ENCODE measurements around the gene ACOX3. TPM values are rescaled to one million over a fixed set of nuclear protein-coding genes. Genes with fewer than 3 reads are reported as not detected.

ACOX3 gene
- total and polyA plus RNA-seq, 9 of the 15 experiments (the other 6 are each of a cell fraction or from before 2014, with no cell fraction given): 0.68 to 7.3 (median 3.7) TPM

GRCh38 chr4:8442596-8443358 is 2.3 kb upstream of the ACOX3 start:
- peak overlapping the region; percentile 43 to 97; a peak in 3 of 4 replicates for H3K9ac ChIP-seq (ENCODE audit: insufficient read depth in 1 of 2, low read depth in 2 of 2, low read length in 2 of 2)
- no peak overlapping the region for H2AFZ ChIP-seq (ENCODE audit: low read depth, low read length)
- peak overlapping the region; percentile 97 for H3K4me3 ChIP-seq
- H3K27ac ChIP-seq (ENCODE audit: extremely low read depth, low read depth, low read length): no peak overlapping the region
- CTCF ChIA-PET (ENCODE audit: low intra/inter-chr PET ratio): no interaction called here
- 35% methylated on average over 10 of the region's 10 CpGs for WGBS (ENCODE audit: insufficient coverage, low coverage, missing lambda C conversion rate)
- H3K27me3 ChIP-seq (ENCODE audit: control insufficient read depth in 2 of 2, insufficient read depth in 2 of 2, low read length in 2 of 2): no peaks in the 10 kb centered on the region
- H4K20me1 ChIP-seq (replicated peaks; ENCODE audit: control insufficient read depth, insufficient read depth, low read length): peaks cover 18% of the 10 kb centered on the region
- H3K36me3 ChIP-seq (ENCODE audit: control insufficient read depth, insufficient read depth, low read length): peaks cover 31% of the 10 kb centered on the region; the same call in 2 of the 3 replicates
- H3K9me3 ChIP-seq (replicated peaks; ENCODE audit: control insufficient read depth, insufficient read depth, low read depth, low read length): no peaks in the 10 kb centered on the region
- POLR2A ChIA-PET: interaction anchor here (0.8 to 1.5 kb wide), 3 partner anchors 11 to 157 kb away, joined by 3 to 7 read pairs (median 5); no protein-coding TSS in a partner anchor
- peaks cover 79% of the 10 kb centered on the region for H3K79me2 ChIP-seq (ENCODE audit: control insufficient read depth, insufficient read depth, low read length)
- ATAC-seq (peak; percentile 52), DNase-seq (ENCODE audit: extremely low read depth in 1 of 4, low spot score in 3 of 4) (peak in 1 of 4 experiments; percentile 34), FAIRE-seq (peak; percentile 64)
- peak overlapping the region; percentile 98 for H3K4me2 ChIP-seq (ENCODE audit: insufficient read depth, low read length)
- peaks cover 8 to 15% of the 10 kb centered on the region in 2 experiments; a peak in 4 of 5 replicates for H3K4me1 ChIP-seq (replicated peaks in 1 of 2; ENCODE audit: control insufficient read depth in 2 of 2, insufficient read depth in 2 of 2, low read length in 2 of 2)
- intact Hi-C loops (cut with micrococcal nuclease): no loop called here
- H3K9me1 ChIP-seq (ENCODE audit: control insufficient read depth, insufficient read depth, low read length): peaks cover 3% of the 10 kb centered on the region
- BruUV-seq (replicated peaks): no TSS peak
- in situ Hi-C loops (cut with MboI): no loop called here
- TF ChIP-seq RREB1 (CRISPR knock-in tag; IDR thresholded peaks at IDR 0.05) (no peak), BHLHE40 (IDR thresholded peaks at IDR 0.05; ENCODE audit: low read length) (no peak), TEAD2 (tag; IDR thresholded peaks at IDR 0.05) (no peak), ZNF165 (CRISPR knock-in tag; IDR thresholded peaks at IDR 0.05; ENCODE audit: borderline replicate concordance) (no peak), NCOA6 (IDR thresholded peaks at IDR 0.05) (no peak), ZBTB5 (IDR thresholded peaks at IDR 0.05) (no peak), TCFL5 (CRISPR knock-in tag; conservative IDR thresholded peaks at IDR 0.05) (no peak), RFX7 (CRISPR knock-in tag; IDR thresholded peaks at IDR 0.05) (no peak), PYGO2 (tag; IDR thresholded peaks at IDR 0.05) (no peak)
- TF ChIP-seq, protein P1, sequence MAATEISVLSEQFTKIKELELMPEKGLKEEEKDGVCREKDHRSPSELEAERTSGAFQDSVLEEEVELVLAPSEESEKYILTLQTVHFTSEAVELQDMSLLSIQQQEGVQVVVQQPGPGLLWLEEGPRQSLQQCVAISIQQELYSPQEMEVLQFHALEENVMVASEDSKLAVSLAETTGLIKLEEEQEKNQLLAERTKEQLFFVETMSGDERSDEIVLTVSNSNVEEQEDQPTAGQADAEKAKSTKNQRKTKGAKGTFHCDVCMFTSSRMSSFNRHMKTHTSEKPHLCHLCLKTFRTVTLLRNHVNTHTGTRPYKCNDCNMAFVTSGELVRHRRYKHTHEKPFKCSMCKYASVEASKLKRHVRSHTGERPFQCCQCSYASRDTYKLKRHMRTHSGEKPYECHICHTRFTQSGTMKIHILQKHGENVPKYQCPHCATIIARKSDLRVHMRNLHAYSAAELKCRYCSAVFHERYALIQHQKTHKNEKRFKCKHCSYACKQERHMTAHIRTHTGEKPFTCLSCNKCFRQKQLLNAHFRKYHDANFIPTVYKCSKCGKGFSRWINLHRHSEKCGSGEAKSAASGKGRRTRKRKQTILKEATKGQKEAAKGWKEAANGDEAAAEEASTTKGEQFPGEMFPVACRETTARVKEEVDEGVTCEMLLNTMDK (IDR thresholded peaks at IDR 0.05; ENCODE audit: borderline replicate concordance, insufficient read depth, low read depth, low read length, poor library complexity, severe bottlenecking): peak; percentile 33
- TF ChIP-seq, protein P2, sequence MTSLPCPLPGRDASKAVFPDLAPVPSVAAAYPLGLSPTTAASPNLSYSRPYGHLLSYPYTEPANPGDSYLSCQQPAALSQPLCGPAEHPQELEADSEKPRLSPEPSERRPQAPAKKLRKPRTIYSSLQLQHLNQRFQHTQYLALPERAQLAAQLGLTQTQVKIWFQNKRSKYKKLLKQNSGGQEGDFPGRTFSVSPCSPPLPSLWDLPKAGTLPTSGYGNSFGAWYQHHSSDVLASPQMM (CRISPR knock-in tag; IDR thresholded peaks at IDR 0.05): no peak

Data from K562 (cell line).